Amniotic stem cell (primary cell): ENCODE results near the gene MDM2.

Experiments used
- DNase-seq: peaks from one replicate; lab custom pipeline; 2025; lab: John Stamatoyannopoulos, UW

The MDM2 gene

DNA sequence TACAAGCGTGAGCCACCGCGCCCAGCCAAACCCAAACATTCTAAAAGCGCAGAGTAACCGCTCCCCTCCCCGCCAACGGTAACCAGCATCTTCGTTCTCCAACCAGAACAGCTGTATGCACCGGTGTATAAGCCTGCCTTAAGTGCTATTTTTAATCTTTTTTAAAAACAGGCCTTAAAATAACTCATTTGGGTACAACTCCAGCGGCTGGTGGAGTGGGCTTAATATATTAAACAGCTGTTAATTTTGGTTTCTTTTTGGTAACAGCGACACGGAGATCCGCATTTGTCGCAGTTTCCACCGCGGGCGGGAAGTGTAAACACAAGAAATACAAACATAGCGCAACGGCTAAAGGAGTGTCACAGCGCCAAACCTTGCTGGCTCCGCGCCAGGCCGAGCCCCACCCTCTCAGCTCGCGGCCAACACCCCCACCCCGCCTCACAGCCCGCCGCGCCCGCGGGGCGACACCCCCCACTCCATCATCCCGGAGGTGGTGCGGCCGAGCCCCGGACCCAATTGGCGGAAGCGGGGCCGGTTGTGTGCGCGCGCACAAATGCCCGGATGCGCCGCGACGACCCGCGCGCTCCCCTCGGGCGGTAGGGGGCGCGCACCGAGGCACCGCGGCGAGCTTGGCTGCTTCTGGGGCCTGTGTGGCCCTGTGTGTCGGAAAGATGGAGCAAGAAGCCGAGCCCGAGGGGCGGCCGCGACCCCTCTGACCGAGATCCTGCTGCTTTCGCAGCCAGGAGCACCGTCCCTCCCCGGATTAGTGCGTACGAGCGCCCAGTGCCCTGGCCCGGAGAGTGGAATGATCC, at the start of gene MDM2:
MDM2 (plus strand) TSS at position 602 of the 812 bp plus-strand sequence. CDS start 301 bp downstream, outside the sequence.
- DNase-seq: peak; percentile 63

DNA sequence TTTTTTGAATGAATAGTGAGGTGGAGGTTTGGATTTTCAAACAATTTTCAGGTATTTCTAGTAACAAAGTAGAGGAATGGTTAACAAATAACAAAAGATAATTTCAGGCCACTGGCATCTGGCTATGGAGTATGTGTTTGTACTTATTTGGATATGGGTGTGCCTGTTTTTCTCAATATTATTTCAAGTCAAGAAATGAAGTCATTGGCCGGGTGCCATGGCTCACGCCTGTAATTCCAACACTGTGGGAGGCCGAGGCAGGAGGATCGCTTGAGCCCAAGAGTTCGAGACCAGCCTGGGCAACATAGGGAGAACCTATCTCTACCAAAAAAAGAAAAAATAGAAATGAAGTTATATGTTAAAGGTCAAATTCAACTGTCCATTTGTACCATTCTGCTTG, 48.1 kb upstream of the MDM2 start:
- no peak for DNase-seq

DNA sequence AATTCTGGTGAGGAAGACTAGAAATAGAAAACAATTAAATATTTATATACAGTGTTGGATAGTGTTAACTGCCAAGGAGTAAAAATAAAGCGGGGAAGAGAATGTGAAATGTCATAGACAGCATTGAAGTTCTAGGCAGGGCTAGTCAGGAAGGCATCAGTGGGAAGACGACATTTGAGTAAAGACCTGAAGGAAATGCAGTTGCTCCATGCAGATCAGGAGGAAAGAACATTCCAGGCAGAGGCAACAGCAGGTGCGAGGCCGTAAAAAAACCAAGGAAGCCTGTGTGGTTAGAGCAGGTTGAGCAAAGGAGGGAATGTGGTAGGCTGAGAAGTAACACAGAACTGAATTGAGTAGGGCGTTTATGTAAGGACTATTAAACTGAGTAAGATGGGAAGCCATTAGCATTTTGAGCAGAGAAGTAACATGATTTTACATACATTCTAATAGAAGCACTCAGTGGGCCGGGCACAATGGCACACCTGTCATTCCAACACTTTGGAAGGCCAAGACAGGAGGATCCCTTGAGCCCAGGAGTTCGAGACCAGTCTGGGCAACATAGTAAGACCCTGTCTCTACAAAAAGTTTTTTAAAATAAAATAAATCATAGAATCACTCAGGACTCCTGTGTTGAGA, 47.1 kb upstream of the MDM2 start:
- no peak for DNase-seq

DNA sequence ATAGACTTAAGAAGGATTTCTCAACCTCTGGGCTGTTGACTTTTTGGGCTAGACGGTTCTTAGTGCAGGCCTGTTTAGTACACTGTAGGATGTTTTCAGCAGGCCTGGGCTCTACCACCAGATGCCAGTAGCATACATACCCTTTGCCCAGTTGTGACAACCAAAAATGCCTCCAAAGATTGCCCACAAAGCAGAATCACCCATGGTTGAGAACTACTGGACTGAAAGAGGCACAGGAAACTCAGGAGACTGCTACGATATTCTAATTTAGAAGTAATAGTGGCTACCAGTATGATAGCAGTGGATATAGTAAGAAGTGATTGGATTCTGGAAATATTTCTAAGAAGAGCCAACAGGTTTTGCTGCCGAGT, 46.5 kb upstream of the MDM2 start:
- no peak for DNase-seq

DNA sequence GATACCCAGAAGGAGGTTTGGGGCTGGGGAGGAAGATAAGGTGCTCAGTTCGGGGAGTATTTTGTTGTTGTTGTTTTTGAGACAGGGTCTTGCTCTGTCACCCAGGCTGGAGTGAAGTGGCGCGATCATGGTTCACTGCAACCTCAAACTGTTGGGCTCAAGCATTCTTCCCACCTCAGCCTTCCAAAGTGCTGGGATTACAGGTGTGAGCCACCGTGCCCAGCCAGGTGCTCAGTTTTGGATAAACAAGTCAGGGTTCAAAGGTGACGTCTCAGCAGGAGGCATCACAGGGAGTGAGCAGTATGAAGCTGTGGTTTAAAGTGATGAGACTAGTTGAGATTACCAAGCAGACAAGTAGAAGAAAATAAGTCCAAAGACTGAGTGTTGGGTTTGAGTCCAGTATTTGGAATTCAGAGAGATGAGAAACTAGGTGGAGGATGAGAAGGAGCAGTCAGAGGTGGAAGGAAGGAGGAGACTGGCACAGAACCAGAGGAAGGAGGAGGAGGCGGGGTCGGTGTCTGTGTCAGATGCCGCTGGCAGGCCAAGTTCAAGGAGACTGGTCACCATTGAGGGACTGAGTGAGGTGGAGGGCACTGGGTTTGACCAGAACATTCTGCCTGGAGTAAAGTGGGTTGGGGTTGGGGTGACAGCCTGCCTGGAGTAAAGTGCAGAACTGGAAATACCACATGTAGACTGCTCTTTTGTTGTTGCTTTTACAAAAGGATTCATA, 45.9 kb upstream of the MDM2 start:
- DNase-seq: no peak

DNA sequence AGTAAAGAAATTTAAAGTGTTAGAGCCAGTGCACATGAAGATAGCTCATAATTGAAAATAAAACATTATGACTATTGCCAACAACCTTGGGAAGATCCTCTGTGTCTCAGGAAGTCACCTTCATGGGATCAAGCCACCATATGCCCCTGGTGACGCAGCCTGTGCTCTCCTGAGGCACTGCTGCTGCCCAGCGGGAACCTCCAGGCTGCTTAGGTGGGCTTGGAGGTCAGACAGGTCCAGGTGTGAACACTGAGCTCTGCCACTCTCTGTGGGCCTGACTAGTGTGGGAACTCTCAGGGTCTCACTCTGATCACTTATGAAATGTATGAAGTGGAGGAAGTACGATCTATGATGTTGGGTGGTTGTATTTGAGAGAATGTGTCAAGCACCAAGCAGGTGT, 45.3 kb upstream of the MDM2 start:
- no peak for DNase-seq

DNA sequence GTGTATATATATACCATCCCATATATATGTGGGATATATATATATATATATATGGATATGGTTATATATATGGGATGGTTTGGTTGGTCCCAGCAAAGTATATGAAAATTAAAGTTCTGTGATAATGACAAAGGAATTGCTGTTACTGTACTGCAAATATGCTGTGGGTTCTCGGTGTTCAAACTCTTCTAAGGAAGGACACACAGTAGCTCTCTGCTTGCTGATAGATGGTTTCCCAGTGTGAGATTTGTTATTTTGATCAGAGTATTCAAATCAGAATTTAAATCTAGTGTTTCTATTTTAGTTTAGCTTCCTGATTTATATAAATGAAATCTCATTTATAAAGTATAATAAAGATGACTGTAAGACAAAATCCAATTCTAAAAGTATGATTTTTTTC, 42.3 kb upstream of the MDM2 start:
- no peak for DNase-seq

DNA sequence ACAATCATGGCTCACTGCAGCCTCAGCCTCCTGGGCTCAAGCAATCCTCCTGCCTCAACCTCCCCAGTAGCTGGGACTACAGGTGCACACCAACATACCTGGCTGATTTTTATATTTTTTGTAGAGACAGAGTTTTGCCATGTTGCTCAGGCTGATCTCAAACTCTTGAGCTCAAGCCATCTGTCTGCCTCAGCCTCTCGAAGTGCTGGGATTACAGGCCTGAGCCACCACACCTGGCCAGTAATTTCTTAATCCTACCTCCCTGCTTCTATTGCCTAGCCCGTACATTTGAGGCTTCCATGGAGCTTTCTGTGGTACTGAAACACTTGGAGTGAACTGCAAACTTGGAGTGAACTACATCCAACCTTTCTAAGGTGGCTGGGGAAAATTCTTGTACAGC, 41.3 kb upstream of the MDM2 start:
- DNase-seq: no peak

DNA sequence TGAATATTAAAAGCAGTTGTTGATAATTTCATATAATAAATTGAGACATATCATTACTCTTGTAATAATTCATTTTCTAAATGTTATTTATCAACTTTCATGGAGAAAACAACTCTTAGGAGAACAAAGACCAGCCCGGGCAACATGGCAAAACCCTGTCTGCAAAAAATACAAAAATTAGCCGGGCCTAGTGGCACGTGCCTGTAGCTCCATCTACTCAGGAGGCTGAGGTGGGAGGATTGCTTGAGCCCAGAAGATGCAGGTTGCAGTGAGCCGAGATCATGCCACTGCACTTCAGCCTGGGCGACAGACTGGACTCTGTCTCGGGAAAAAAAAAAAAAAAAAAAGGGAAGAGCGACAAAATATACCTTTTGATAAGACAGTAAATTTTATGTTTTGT, 40.8 kb upstream of the MDM2 start:
- DNase-seq: no peak

DNA sequence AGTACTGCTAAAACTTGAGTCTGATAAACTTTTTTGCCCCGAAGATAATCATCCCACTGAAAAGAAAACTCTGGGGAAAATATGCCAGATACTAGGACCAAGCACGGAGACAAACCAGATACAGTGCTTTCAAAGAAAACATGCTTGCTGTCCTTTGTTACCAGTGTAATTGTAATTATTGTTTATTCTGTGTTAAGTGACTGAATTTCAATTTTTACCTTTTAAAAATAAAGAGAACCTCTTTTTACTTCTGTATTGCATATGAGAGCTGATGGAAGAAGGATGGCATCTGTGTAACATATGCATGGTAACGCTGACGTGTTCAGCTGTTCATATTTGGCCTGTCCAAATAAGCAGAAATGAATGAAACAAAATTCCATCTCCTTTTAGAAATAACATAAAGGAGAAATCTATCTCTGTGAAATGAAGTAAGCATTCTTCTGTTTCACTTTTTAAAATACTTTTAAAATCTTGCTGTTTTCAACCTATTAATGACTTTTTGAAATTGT, 39.5 kb upstream of the MDM2 start:
- no peak for DNase-seq

DNA sequence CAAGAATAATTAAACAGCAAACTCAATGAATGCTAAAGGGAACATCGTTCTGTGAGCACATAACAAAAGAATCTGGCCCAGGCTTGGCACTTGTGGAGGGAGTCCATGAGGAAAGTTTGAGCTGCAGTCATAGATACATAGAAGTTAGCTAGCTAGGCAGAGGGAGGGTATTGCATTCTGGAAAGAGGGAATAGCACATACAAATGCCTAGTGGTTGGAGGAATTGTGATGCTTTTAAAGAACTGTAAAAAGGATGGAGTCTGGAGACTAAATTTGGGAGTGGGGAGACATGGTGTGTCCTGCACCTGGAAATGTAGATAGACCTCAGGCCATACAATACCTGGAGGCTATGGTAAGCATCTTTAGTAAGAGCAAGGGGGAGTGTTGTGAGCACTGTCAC, 38.0 kb upstream of the MDM2 start:
- no peak for DNase-seq

DNA sequence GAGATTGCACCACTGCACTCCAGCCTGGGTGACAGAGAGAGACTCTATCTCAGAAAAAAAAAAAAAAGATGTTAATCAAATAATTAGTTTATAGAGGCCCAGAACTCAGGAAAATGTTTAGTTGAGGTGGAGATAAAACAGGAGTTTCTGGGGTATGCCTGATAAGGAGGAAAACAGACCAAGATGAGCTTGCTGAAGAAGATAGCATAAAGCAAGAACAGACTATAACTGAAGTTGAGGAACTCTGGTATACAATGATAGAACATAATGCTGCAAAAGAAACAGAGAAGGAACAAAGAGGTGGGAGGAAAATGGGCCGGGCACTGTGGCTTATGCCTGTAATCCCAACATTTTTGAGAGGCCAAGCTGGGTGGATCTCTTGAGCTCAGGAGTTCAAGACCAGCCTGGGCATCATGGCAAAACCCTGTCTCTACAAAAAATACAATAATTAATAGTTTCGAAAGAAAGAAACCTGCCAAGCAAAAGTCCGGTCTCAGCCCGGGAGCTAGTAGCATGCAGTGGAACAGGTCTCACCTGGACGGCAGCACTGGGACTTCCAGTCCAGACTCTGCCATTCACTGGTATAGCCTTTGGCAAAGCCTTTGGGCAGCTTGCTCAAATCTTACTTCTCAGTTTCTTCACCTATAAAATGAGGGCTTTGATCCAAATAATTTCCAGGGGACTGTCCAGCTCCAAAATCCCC, 36.6 kb upstream of the MDM2 start:
- no peak for DNase-seq

DNA sequence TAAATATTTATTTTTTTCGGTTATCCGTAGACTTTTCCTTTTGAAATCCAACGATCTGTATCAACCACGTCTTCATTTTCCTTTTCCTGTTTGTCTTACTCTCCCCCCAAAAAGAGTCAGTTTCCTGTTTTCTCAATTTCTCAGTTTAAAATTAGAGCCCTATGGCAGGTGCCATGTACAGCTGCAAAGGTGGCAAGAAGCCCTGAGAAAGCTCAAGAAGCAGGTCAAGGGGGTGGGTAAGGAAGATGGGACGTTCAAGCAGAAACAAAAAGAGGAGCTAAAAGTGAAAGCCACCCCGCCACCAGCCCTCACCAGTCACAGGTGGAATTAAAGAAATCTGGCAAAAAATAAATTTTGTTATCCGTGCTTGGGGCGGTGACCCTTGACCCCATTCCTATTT, 35.3 kb upstream of the MDM2 start:
- no peak for DNase-seq

DNA sequence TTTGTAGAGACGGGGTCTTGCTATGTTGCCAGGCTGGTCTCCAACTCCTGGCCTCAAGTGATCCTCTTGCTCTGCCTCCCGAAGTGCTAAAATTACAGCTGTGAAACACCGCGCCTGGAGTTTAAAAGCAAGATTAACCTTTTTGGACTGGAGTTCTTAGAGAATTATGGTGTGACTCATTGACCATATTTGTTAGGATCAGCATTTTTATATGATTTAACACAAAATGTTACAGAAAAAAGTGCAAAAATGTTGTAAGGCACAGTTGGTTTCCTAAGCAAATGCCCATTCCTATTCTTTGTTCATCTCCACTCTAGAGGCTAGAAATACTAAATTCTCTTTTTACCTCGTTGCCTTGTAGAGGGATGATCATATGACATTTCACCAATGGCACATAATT, 34.4 kb upstream of the MDM2 start:
- DNase-seq: no peak

DNA sequence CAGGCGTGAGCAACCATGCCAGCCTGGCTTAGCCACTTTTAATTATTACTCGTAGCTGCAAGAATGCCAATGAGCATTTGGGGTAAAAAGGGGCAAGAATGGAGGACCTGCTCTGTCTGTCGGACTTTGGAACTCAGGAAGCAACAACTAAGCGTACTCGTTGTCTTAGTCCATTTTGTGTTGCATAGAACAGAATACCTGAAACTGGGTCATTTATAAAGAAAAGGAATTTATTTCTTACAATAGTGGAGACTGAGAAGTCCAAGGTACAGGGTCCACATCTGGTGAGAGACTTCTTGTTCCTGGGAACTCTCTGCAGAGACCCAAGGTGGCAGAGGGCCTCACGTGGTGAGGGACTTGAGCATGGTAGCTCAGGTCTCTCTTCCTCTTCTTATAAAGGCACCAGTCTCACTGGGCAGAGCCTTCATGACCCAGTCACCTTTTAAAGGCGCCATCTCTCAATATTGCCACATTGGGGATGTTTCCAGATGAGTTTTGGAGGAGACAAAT, 32.8 kb upstream of the MDM2 start:
- no peak for DNase-seq

DNA sequence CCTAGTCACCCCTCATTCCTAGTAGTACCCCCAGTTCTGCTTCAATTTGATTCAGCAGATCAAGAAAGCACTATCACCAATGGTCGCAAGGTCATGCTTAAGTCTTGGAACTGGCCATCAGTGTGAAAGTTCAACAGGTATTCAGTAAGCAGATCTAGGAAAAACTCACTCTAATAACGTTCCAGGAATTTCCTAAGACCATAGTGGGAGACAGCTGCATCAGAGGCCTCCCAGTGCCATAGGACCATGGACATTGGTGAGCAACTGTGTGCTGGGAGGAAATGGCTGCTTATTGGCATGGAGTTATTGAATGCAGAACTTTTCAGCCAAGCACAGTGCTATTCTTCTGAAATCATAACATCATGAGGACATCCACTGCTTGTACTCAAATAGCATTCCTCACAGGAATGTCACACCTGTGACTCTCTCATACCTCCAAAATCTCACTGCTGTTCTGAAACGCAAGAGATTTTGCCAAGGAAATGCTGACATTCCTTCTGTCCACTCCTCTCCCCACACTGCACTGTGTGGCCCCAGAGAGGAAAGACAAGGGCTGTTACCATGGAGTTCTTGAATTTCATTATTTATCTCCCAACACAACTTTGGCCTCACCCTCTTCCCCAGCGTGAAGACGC, 30.9 kb upstream of the MDM2 start:
- no peak for DNase-seq

DNA sequence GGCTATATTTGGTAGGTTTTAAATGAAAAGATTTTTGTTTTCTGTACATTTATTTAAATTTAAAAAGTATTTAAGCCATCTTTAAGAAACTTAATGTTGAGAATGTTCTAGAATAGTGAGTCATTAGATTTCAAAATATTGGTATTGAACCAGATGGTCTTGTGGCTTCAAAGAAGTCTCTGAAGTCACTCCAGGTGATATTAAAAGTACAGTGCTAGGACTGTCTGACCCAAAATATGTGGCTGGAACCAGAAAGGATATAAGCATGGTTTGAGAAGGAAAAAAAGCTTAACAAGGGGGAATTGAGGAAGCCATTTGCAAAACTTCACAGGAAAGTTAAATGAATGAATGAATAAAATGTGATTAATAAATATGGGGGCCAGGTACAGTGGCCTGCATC, 28.7 kb upstream of the MDM2 start:
- no peak for DNase-seq

DNA sequence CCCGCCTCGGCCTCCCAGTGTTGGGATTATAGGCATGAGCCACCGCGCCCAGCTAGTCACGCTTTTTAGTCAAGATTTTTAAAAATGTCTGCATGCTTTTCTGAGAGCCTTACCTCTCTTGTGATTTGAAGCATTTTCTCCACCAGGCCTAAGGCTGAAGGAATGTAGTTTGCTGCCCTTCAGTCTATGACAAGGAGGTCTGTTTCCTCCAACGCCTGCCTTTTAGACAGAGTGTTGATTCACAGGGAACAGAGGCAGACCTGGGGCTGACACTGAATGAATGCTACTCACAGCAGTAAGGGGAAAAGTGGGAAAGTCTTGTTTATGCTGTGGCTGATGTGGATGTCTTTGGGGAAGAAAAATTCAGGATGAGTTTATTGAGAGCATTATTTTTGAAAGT, 27.2 kb upstream of the MDM2 start:
- DNase-seq: no peak

DNA sequence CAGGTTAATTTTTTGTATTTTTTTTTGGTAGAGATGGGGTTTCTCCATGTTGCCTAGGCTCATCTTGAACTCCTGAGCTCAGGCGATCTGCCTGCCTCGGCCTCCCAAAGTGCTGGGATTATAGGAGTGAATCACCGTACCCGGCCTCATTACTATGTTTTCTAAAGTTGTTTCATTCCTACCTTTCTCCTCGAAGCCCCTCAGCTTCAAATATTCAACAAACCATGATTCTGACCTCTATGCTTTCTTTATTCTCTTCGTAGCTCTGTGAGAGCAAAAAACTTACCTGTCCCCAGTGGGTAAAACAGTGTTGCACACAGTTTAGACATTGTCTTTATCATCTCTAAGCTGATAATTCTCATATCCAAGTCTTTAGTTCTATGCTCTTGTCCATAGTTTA, 26.2 kb upstream of the MDM2 start:
- no peak for DNase-seq

DNA sequence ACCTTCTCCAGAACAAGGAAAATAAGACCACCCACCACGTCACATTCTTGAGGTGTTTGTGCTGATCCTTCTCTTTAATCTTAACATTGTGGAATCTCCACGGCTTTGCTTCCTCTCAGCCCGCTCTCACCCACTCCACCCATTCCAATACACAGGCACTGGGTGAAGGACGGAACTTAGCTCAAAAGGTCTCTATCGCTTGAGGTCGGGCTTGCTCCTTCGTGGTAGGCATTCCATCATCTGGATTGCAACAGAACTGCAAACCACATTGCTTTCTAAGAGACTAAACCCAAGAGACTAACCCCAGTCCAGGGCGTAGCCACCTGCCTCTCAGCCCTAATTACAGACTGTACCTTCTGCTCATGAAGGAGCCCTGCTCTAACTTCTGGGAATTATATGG, 24.0 kb upstream of the MDM2 start:
- no peak for DNase-seq

DNA sequence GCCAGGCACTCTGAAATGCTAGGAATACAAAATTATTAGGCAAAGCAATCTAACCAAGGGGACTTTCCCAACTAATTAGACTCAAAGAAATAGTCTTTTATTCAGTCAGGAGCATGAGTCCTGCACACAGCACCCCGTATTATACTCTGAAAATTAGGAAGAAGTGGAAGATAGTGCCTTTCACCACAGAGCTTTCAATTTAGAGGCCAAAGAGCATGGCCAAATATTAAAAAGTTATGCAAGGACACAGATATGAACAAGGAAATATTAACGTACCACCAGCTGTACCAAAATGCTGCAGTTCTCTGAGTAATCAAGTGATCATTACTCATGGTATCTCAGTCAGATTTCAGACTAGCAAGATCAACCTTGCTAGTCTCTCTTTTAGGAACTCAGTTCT, 22.6 kb upstream of the MDM2 start:
- DNase-seq: no peak

DNA sequence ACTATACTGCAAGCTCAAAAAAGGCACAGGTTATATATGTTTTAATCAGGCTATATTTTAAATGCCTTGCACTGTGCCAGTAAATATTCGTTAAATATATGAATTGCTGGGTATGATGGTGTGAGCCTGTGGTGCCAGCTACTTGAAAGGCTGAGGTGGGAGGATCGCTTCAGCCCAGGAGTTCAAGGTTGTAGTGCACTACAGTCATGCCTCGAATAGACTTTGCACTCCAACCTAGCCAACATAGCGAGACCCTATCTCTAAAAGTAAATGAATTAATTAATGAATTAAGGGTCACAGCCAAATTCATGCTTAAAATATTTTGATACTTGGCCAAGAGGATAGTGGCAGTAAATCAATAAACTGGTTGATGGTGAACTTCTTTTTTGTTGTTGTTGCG, 22.2 kb upstream of the MDM2 start:
- DNase-seq: no peak
